BJ (cell line): Measurements from ENCODE around the gene SNURF. TPM values are rescaled to one million over a fixed set of nuclear protein-coding genes. Genes with fewer than 3 reads are reported as not detected.

Experiments
- CTCF ChIA-PET: fragments of 350-600 bp; formaldehyde crosslinking; extraction: SDS; loops from one replicate; lab custom pipeline; 2021; ENCODE audit warnings: antibody characterized with exemption, inconsistent platforms; lab: Yijun Ruan, JAX
- POLR2A ChIA-PET: fragments of 300-600 bp; sonication (Branson Sonifier 250); formaldehyde crosslinking; extraction: SDS; loops from one replicate; lab custom pipeline; 2021; ENCODE audit warnings: antibody characterized with exemption; lab: Charles Lee
- DNase-seq: peaks from one replicate; pipeline ENCODE4 v3.0.0-alpha.2; 2011; ENCODE audit warnings: low read depth
- H3K27me3 ChIP-seq: 2 replicates; pipeline ENCODE4 v1.6.0; 2011; ENCODE audit warnings: low read length; ENCODE audit not compliant: control insufficient read depth, insufficient read depth
- H3K36me3 ChIP-seq: 2 replicates; pipeline ENCODE4 v1.5.1; 2011; ENCODE audit warnings: low read length; ENCODE audit not compliant: control insufficient read depth, insufficient read depth
- H3K4me3 ChIP-seq: 2 replicates; pipeline ENCODE4 v1.5.1; 2011; ENCODE audit warnings: low read depth, mild to moderate bottlenecking, control low read depth, low read length
- polyA plus RNA-seq: library from polyadenylated mRNA; depleted of rRNA; stranded (reverse); fragments of >200 nt; gene quantifications from 2 replicates; pipeline ENCODE4 v1.2.3, GENCODE V29; 2011
- TF ChIP-seq, protein P1 (sequence below): IDR thresholded peaks from 2 replicates; pipeline ENCODE4 v1.5.1; 2011; ENCODE audit warnings: low read depth, mild to moderate bottlenecking, control low read depth, inconsistent platforms, low read length, moderate library complexity; ENCODE audit not compliant: insufficient read depth

SNURF gene
- polyA plus RNA-seq, 1 experiment = 3.1 TPM

DNA sequence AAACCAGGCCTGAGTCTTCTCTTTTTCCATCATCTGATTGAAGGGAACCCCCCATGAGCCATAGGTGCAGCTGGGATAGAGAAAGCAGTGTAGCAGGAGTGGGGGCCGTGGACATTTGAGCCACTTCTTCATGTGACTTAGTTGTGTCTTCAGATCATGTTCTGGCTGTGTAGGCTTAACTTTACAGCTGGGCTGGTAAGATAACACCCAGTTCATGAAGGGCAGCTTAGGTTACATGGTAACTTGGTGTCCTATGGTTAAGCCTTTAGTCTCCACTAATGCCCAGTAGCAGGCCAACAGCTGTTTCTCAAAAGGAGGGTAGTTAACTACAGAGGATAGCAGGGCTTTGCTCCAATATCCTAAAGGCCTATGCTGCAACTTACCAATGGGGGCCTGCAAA, 11.4 kb upstream of the SNURF start:
- Histone ChIP-seq H3K36me3 (no peaks in the 10 kb centered on the region), H3K27me3 (no peaks in the 10 kb centered on the region), H3K4me3 (no peak overlapping the region)
- TF ChIP-seq, protein P1, sequence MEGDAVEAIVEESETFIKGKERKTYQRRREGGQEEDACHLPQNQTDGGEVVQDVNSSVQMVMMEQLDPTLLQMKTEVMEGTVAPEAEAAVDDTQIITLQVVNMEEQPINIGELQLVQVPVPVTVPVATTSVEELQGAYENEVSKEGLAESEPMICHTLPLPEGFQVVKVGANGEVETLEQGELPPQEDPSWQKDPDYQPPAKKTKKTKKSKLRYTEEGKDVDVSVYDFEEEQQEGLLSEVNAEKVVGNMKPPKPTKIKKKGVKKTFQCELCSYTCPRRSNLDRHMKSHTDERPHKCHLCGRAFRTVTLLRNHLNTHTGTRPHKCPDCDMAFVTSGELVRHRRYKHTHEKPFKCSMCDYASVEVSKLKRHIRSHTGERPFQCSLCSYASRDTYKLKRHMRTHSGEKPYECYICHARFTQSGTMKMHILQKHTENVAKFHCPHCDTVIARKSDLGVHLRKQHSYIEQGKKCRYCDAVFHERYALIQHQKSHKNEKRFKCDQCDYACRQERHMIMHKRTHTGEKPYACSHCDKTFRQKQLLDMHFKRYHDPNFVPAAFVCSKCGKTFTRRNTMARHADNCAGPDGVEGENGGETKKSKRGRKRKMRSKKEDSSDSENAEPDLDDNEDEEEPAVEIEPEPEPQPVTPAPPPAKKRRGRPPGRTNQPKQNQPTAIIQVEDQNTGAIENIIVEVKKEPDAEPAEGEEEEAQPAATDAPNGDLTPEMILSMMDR = no peak
- ChIA-PET POLR2A (no interaction called here), CTCF (interaction anchor here (1.1 kb wide), 1 partner anchor 18 kb away, joined by 3 read pairs; no protein-coding TSS in a partner anchor)
- DNase-seq = no peak

DNA sequence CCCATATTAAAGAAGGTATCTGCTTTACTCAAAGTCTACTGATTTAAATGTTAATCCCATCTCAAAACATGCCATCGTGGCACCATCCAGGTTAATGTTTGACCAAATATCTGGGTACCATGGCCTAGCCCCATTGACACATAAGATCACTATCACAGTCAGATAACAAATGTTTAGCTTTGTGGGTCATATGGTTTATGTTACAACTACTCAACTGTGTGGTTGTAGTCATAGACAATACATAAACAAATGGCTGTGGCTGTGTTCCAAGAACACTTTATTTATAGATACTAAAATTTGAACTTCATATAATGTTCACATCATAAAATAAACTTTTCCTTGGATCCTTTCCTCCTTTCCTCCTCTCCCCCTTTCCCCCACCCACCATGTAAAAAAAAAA, 9.8 kb upstream of the SNURF start:
- Histone ChIP-seq H3K4me3 (no peak overlapping the region), H3K36me3 (no peaks in the 10 kb centered on the region), H3K27me3 (no peaks in the 10 kb centered on the region)
- POLR2A ChIA-PET = no interaction called here
- no peak for DNase-seq
- CTCF ChIA-PET = no interaction called here
- TF ChIP-seq, protein P1 = no peak

DNA sequence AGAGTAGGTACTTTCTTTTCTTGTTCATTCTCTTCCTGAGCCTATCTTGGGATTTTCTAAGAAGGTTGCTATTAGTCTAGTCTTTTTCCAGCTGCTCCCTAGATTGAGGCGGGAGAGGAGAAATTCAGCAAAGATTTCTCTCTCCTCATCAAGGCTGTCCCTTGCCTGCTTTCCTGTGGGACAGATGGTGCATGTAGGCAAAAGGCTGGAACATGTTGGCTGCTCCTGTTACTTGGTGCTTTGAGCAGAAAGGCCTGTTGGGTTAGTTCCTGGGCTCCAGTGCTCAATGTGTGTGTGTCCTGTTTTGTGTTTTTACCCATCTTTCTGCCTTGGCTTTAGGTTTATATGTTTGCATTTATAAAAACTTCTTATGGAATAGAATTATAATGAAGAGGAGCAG, 9.1 kb upstream of the SNURF start:
- Histone ChIP-seq H3K4me3 (no peak overlapping the region), H3K36me3 (no peaks in the 10 kb centered on the region), H3K27me3 (no peaks in the 10 kb centered on the region)
- TF ChIP-seq, protein P1 = no peak
- no peak for DNase-seq
- ChIA-PET POLR2A (no interaction called here), CTCF (interaction anchor here (0.6 kb wide), 1 partner anchor 11 kb away, joined by 4 read pairs; no protein-coding TSS in a partner anchor)

DNA sequence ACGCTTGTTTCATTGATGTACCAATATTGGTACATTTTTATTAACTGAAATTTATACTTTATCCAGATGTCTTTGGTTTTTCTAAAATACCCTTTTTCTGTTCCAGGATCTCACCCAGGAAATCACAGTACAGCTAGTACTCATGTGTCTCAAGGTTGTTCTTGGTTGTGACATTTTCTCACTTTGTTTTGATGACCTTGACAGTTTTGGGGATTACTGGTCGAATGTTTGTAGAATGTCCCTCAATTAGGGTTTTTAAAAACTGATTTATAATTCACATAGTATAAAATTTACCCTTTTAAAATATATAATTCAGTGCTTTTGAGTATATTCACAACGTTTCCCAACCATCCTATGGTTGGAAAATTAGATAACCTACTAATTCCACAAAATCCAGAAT, 6.3 kb upstream of the SNURF start:
- Histone ChIP-seq H3K4me3 (no peak overlapping the region), H3K27me3 (no peaks in the 10 kb centered on the region), H3K36me3 (no peaks in the 10 kb centered on the region)
- CTCF ChIA-PET = no interaction called here
- TF ChIP-seq, protein P1 = no peak
- POLR2A ChIA-PET = no interaction called here
- DNase-seq = no peak

DNA sequence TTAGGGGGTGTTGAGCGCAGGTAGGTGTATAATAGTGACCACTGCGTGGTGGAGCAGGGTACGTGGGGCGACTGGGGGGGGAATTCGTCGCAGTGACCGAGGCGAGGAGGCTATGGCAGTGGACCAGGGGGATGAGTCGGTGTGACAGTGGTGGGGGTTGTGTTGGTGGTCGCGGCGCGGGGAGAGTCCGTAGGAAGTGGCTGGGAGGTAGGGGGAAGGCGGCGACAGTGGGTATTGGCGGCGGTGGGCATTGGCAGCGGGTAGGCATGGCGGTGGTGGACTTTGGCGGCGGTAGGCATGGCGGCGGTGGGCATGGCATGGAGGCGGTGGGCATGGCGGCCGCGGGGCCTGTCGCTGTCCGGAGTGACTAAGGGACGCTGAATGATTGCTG, 739 bp downstream of the SNURF start:
- CTCF ChIA-PET = no interaction called here

More for the DNA sequence above, 739 bp downstream of the SNURF start:
- Histone ChIP-seq H3K27me3 (no peaks in the 10 kb centered on the region), H3K4me3 (peak overlapping the region; percentile 54), H3K36me3 (no peaks in the 10 kb centered on the region)
- TF ChIP-seq, protein P1 = no peak
- POLR2A ChIA-PET = no interaction called here
- no peak for DNase-seq
